Right lobe of liver (tissue), 4 donors: ENCODE results near the gene DYNLT5.

Experiments used
- POLR2A ChIP-seq: fragments of 450-650 bp; IDR thresholded peaks from one replicate; pipeline ENCODE4 v1.6.1; 2017; ENCODE audit warnings: antibody characterized with exemption, mild to moderate bottlenecking
- TF ChIP-seq, protein P1 (sequence below), 4 donors: fragments of 200-600 bp in 3 of 4; fragments of 450-650 bp in 1 of 4; IDR thresholded peaks; one replicate each; pipeline versions ENCODE4 v1.5.1 to v1.8.0; 2016 to 2022; ENCODE audit warnings: antibody characterized with exemption in 4 of 4, mild to moderate bottlenecking in 2 of 4
- donor health status: DM: no; HTN: no; CAD: no.
- donor health status: DM: no; HTN: no; CAD: no.
- donor health status: DM: no; HTN: yes; CAD: no.

DNA sequence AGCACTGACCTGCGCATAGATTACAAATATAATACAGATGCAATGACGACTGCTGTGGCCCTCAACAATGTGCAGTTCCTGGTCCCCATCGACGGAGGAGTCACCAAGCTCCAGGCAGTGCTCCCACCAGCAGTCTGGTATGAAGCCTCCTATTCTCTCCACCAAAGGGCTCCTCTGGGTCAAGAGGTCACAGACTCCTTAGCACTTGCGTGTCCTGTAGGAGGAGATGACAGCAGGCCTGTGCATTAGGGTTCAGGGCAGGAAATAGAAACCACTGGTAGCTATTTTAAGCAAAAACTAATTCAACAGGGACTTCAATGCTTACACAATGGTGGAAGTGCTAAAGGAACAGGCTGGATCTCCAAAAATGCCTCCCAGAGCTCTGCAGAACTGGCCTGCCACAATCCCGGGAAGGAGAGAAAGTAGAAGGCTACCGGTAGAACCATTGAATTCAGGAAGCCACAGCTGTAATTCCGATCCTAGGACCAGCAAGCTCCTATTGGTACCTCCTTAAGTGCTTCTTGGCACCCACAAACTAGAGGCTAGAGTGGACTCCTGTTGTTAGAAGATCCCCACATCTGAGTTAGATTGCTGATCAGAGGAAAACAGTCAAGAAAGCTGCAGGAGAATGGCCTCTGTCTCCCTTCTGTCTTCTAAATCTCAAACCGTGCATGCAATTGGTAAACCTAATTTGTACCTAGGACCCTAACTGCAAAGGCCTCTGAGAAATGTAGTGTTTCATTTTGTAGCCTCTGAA, 12.7 kb upstream of the DYNLT5 start:
- TF ChIP-seq, protein P1, sequence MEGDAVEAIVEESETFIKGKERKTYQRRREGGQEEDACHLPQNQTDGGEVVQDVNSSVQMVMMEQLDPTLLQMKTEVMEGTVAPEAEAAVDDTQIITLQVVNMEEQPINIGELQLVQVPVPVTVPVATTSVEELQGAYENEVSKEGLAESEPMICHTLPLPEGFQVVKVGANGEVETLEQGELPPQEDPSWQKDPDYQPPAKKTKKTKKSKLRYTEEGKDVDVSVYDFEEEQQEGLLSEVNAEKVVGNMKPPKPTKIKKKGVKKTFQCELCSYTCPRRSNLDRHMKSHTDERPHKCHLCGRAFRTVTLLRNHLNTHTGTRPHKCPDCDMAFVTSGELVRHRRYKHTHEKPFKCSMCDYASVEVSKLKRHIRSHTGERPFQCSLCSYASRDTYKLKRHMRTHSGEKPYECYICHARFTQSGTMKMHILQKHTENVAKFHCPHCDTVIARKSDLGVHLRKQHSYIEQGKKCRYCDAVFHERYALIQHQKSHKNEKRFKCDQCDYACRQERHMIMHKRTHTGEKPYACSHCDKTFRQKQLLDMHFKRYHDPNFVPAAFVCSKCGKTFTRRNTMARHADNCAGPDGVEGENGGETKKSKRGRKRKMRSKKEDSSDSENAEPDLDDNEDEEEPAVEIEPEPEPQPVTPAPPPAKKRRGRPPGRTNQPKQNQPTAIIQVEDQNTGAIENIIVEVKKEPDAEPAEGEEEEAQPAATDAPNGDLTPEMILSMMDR (IDR thresholded peaks at IDR 0.05), result no peak
- TF ChIP-seq POLR2A, result no peak
